MM.1S (cell line): ENCODE measurements around the gene RGS7.

Source experiments
- EZH2 ChIP-seq: fragments of 300-600 bp; sonication (generic); optimal IDR thresholded peaks from 2 replicates; pipeline ENCODE3; 2017; ENCODE audit warnings: low read depth, mild to moderate bottlenecking, antibody characterized with exemption, low read length, mixed read lengths
- TF ChIP-seq, protein P1 (sequence below): fragments of 300-600 bp; sonication (generic); IDR thresholded peaks from 2 replicates; pipeline ENCODE4 v1.5.1; 2016; ENCODE audit warnings: antibody characterized with exemption, low read length, mixed read lengths

DNA sequence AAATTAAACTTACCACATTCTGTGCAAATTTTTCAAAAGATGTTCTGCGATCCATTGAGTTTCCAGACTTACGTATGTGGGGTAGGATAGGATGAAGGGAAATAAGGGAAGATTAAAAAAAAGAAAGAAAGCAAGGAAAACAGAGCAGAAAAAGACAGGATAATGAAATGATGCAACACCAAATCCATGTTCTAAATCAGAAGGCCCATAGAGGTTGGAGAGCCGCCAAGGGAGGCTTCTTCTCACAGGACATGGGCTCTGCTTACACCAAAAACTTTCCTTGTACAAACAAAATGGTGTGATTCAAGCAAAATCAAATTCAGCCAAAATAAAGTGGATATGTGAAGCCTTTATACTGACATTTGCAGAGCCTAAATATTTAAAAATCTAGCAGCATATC is 555.6 kb downstream of the RGS7 start:
- TF ChIP-seq, protein P1, sequence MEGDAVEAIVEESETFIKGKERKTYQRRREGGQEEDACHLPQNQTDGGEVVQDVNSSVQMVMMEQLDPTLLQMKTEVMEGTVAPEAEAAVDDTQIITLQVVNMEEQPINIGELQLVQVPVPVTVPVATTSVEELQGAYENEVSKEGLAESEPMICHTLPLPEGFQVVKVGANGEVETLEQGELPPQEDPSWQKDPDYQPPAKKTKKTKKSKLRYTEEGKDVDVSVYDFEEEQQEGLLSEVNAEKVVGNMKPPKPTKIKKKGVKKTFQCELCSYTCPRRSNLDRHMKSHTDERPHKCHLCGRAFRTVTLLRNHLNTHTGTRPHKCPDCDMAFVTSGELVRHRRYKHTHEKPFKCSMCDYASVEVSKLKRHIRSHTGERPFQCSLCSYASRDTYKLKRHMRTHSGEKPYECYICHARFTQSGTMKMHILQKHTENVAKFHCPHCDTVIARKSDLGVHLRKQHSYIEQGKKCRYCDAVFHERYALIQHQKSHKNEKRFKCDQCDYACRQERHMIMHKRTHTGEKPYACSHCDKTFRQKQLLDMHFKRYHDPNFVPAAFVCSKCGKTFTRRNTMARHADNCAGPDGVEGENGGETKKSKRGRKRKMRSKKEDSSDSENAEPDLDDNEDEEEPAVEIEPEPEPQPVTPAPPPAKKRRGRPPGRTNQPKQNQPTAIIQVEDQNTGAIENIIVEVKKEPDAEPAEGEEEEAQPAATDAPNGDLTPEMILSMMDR, result no peak
- no peak for TF ChIP-seq EZH2
